ENCODE data around the gene GKN1. TPM values are rescaled to one million over a fixed set of nuclear protein-coding genes. Genes with fewer than 3 reads are reported as not detected.

The GKN1 gene
- total and polyA plus RNA-seq, 2 of the 8 experiments (the other 6 are each of a cell fraction or from before 2014, with no cell fraction given) = not detected

DNA sequence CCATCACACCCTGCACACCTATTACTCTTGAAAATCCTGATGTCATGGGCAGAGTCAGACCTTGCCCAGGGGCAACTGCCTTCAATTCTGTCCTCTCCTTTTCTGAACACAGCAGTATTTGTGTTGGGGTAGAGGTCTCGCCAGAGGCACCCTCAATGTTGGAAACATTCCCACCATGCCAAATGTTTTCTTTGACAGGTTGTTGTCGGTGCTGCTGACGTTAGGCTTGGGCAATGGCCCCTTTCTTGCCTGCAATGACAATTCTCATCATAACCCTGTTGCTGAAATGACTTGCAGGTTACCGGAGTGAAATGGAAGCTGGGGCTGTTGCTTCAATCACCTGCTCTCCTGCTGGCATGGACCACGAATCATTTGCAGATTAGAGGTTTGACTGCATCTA is 17.9 kb downstream of the GKN1 start:
- Histone ChIP-seq H4K20me1 (replicated peaks in 1 of 2; ENCODE audit: control insufficient read depth in 1 of 2, insufficient read depth in 2 of 2, low read length in 2 of 2) (no peaks in the 10 kb centered on the region), H3K4me2 (ENCODE audit: insufficient read depth in 1 of 2, low read depth in 2 of 2, low read length in 2 of 2) (no peak overlapping the region), H3K36me3 (ENCODE audit: control insufficient read depth in 2 of 4, insufficient read depth in 4 of 4, low read length in 3 of 4) (no peaks in the 10 kb centered on the region), H2BK20ac (ENCODE audit: low read length) (no peak overlapping the region), H3K9ac (replicated peaks in 1 of 4; ENCODE audit: extremely low read depth in 1 of 4, low read depth in 3 of 4, low read length in 3 of 4) (no peak overlapping the region), H4K8ac (ENCODE audit: extremely low read depth, insufficient read depth, low read length) (no peak overlapping the region), H3K23ac (ENCODE audit: insufficient read length) (no peak overlapping the region), H3K27me3 (replicated peaks in 1 of 4; ENCODE audit: control insufficient read depth in 3 of 4, extremely low read depth in 1 of 4, insufficient read depth in 3 of 4, low read length in 3 of 4) (no peaks in the 10 kb centered on the region), H2AK5ac (ENCODE audit: low read depth, low read length) (no peak overlapping the region), H4K91ac (replicated peaks; ENCODE audit: insufficient read length, low read length) (no peak overlapping the region), H3K18ac (ENCODE audit: extremely low read depth, low read length) (no peak overlapping the region), H3K79me1 (ENCODE audit: low read depth, low read length) (no peaks in the 10 kb centered on the region), H4K5ac (ENCODE audit: insufficient read length, low read depth, low read length) (no peak overlapping the region), H2AFZ (ENCODE audit: low read length) (no peak overlapping the region), H2BK12ac (ENCODE audit: low read depth, low read length) (no peak overlapping the region), H2BK5ac (ENCODE audit: low read depth, low read length) (no peak overlapping the region), H3K4ac (replicated peaks; ENCODE audit: insufficient read length, low read depth, low read length) (no peak overlapping the region), H3K4me3 (ENCODE audit: extremely low read depth in 1 of 4, insufficient read depth in 2 of 4, low read depth in 3 of 4, low read length in 4 of 4) (no peak overlapping the region), H3K9me3 (ENCODE audit: insufficient read depth in 2 of 2, low read depth in 1 of 2, low read length in 1 of 2) (no peaks in the 10 kb centered on the region), H3K56ac (replicated peaks; ENCODE audit: insufficient read length, low read depth, low read length) (no peak overlapping the region), H3K14ac (ENCODE audit: insufficient read length) (no peak overlapping the region), H3K4me1 (replicated peaks in 1 of 4; ENCODE audit: control insufficient read depth in 3 of 4, insufficient read depth in 4 of 4, low read length in 3 of 4) (no peaks in the 10 kb centered on the region), H2BK15ac (ENCODE audit: low read length) (no peak overlapping the region), H3K27ac (ENCODE audit: low read depth, low read length) (no peak overlapping the region), H2BK120ac (replicated peaks; ENCODE audit: low read depth, low read length) (no peak overlapping the region), H3K23me2 (ENCODE audit: low read depth, low read length) (peaks cover 1% of the 10 kb centered on the region; the same call in 1 of the 2 replicates), H3K79me2 (ENCODE audit: control insufficient read depth in 1 of 2, insufficient read depth in 2 of 2, low read length in 2 of 2) (no peaks in the 10 kb centered on the region)
- ChIA-PET CTCF (ENCODE audit: partially characterized antibody) (interaction anchor here (1.1 kb wide), 1 partner anchor 19 kb away, joined by 3 read pairs; no protein-coding TSS in a partner anchor), POLR2A (ENCODE audit: partially characterized antibody) (no interaction called here)
- WGBS, 2 experiments (ENCODE audit: extremely low coverage in 1 of 2, insufficient coverage in 1 of 2, insufficient read length in 1 of 2, insufficient replicate concordance in 2 of 2, low coverage in 1 of 2, low lambda C conversion rate in 2 of 2, missing lambda C conversion rate in 1 of 2) = 89% methylated on average over 5 of the region's 5 CpGs; no CpG with 5 or more reads in 1 of the 2 experiments
- DNase-seq (ENCODE audit: low read depth in 1 of 2, low spot score in 2 of 2) (no peak), FAIRE-seq (no peak)
- TF ChIP-seq, protein P1, sequence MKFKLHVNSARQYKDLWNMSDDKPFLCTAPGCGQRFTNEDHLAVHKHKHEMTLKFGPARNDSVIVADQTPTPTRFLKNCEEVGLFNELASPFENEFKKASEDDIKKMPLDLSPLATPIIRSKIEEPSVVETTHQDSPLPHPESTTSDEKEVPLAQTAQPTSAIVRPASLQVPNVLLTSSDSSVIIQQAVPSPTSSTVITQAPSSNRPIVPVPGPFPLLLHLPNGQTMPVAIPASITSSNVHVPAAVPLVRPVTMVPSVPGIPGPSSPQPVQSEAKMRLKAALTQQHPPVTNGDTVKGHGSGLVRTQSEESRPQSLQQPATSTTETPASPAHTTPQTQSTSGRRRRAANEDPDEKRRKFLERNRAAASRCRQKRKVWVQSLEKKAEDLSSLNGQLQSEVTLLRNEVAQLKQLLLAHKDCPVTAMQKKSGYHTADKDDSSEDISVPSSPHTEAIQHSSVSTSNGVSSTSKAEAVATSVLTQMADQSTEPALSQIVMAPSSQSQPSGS (IDR thresholded peaks at IDR 0.05; ENCODE audit: low read length) = no peak
- no peak for TF ChIP-seq MAFK (IDR thresholded peaks at IDR 0.05; ENCODE audit: low read depth, low read length)
- TF ChIP-seq SIRT6 (IDR thresholded peaks at IDR 0.05; ENCODE audit: low read length) = no peak
- no peak for TF ChIP-seq SAP30 (IDR thresholded peaks at IDR 0.05; ENCODE audit: insufficient read depth, insufficient replicate concordance, low read length)
